Measurements from ENCODE around the gene PDE2A. TPM values are rescaled to one million over a fixed set of nuclear protein-coding genes. Genes with fewer than 3 reads are reported as not detected.
"Not testable (repeated sequence)": the region's sequence is repeated elsewhere in the genome, so short reads cannot be mapped to it uniquely, and the experiment has no call there.

PDE2A gene
- total RNA-seq, 1 donor from 2014 or later, result 8.4 TPM

DNA sequence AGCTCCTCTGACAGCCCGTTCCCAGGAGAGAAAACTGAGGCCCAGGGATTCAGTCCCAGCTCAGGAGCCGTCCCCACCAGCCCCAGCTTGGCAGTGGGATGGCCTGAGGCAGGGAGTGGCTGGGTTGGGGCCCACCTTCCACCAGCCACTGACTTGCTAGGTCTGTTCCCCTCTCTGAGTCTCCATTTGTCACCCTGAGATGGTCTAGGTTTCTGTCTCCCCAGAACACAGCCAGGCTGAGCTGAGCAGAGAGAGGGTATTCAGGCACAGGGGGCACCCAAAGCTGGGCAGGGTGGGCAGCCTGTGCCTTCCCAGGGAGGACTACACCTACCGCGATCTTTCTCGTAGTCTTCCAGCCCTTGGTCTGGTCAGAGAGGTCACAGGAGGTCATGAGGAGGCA lies 95.7 kb downstream of the PDE2A start:
- DNase-seq (ENCODE audit: low read depth, low spot score), result no peak

GRCh38 chr11:72578051-72578450 lies 96.2 kb downstream of the PDE2A start:
- DNase-seq (ENCODE audit: low read depth, low spot score), result no peak

GRCh38 chr11:72577271-72577721 lies 96.9 kb downstream of the PDE2A start:
- DNase-seq (ENCODE audit: low read depth, low spot score), result no peak

DNA sequence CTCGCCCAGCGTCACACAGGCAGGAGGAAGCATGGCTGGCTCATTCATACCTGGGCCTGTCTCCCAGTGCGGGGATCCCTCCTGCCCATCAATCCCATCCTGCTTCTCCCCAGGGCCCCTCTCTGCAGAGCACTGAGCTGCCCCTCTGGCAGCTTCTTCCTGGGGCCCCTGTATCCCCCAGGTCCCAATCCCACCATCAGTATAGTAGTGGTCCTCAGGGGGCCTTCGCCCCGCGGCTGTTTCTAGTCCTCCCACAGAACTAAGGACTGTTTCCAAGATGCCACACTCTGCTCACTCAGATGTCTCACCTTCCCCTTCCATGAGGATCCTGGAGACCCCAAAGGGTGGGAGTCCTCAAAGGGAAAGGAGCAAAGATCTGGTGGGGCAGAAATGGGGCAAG lies 97.6 kb downstream of the PDE2A start:
- no peak for DNase-seq (ENCODE audit: low read depth, low spot score)

DNA sequence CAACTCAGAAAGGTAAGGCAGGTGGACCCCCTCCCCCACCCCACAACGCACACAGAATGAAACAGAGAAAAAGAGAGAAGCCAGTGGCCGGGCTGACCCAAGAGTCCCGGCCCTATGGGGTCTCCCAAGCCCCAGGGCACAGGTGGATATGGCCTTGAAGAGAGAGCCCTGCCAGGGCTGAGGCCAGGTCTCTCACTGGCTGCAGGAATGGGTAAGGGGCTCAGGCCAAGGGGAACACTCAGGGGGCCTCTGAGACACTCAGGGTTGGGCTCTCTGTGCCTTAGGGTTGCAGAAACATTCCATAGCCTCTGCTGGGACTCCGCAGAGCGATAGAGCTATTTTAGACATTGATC lies 98.0 kb downstream of the PDE2A start:
- DNase-seq (ENCODE audit: low read depth, low spot score), result no peak

DNA sequence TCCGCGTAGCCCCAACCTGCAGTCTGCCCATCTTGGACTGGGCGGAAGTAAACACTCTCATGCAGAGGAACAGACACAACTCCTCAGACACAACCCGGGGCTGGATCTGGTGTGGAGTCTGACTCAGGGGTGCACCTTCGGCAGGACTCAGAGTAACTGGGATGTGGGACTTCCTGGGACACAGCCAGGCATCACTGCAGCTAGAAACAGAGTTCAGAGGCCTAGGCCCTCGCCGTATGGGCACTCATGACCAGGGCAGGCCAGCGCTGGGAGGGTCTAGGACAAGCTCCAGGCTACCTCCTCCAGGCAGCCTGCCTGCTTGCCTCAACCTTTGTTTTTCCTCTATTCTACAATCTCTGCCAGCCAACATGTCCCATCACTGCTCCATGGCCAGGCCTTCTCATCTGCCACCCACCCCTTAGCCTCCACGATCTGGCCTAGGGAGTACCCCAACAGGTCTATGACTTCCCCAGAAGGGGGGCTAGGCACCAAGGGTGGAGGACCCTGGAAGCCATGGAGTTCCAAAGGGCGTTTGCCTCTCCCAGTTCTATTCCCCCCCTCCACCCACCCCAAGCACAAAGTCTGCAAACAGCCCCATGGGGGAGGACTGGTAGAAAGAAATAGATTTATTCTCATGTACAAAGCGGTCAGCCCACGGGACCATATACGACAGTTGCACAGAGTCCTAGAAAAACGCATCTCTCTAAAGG lies 98.5 kb downstream of the PDE2A start:
- DNase-seq (ENCODE audit: low read depth, low spot score), result no peak

DNA sequence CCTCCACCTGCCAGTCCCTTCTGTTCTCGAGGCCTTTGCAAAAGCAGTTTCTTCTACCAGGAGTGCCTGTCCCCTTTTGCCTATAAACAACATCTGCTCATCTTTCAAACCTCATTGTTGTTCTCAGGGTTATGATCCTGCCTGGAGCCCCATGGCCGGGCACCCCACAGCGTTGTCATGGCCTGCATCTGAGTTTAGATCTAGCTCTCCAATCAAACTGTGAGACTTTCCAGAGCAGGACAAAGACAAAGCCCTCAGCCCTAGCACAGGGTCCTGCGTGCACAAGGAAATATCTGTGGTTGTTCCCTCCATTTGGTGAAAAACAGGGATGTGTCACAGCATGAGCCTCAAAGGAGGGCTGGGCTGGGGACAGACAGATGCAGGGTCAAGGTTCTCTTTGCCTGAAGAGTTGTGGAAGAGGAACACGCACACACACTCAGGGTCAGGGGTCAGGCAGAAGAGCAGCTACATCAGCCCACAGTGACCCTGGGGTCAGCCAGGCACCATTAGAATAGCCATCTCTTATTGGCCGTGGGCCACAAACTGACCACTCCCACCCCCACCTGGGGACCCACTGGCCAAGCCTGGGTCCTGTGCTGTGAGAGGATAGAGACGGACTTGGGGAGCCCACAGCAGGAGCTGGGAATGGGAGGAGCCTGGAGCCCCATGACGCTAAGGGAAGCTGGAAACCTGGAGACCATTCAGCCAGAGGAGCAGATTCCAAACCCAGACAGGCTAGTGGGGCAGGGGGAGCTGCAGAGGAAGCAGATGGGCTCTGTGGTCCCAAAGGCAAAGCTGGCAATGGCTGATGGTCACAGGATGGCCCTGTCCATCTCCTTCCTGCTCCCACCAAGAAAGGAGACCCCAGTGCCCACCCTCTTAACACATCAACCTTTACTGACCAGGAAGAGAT lies 99.4 kb downstream of the PDE2A start:
- DNase-seq (ENCODE audit: low read depth, low spot score), result no peak

GRCh38 chr11:72573855-72574445 lies 100.3 kb downstream of the PDE2A start:
- no peak for DNase-seq (ENCODE audit: low read depth, low spot score)

GRCh38 chr11:72573072-72573854 lies 101.0 kb downstream of the PDE2A start:
- no peak for DNase-seq (ENCODE audit: low read depth, low spot score)

GRCh38 chr11:72572540-72572939 lies 101.7 kb downstream of the PDE2A start:
- not testable (repeated sequence) for DNase-seq (ENCODE audit: low read depth, low spot score)

DNA sequence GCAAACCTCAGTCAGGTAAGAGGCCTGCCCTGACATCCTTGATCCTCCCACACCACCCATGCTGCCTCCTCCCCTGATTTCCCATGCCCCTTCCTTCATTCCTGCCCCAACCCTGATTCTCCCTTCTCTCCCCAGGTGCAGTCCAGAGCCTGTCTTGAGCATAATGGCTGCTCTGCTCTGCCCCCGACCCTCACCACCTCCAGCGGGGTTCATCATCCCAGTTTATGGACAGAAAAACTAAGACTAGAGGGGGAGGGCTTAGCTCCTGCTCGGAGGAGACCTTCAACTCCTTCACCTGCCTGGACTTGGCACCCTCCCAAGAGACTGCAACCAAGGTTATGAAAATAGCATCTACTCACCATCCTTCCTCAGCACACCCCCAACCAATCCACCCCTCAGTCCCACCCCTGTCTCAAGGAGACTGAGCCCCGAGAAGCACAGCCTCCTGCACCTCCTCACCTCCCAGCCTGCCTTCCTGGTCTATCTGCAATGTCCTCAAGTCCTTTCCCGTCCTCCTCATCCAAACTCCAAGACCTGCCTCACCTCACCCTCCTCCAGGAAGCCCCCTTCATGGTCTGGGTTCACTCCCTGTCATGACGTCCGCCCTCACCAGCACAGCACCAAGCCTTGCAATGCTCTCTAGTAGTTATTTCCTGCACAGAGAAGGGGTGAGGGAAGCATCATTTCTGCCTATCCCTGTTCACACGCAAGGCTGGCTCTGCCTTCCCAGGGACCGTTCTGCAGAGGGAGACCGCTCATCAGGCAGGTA lies 103.1 kb downstream of the PDE2A start:
- no peak for DNase-seq (ENCODE audit: low read depth, low spot score)

DNA sequence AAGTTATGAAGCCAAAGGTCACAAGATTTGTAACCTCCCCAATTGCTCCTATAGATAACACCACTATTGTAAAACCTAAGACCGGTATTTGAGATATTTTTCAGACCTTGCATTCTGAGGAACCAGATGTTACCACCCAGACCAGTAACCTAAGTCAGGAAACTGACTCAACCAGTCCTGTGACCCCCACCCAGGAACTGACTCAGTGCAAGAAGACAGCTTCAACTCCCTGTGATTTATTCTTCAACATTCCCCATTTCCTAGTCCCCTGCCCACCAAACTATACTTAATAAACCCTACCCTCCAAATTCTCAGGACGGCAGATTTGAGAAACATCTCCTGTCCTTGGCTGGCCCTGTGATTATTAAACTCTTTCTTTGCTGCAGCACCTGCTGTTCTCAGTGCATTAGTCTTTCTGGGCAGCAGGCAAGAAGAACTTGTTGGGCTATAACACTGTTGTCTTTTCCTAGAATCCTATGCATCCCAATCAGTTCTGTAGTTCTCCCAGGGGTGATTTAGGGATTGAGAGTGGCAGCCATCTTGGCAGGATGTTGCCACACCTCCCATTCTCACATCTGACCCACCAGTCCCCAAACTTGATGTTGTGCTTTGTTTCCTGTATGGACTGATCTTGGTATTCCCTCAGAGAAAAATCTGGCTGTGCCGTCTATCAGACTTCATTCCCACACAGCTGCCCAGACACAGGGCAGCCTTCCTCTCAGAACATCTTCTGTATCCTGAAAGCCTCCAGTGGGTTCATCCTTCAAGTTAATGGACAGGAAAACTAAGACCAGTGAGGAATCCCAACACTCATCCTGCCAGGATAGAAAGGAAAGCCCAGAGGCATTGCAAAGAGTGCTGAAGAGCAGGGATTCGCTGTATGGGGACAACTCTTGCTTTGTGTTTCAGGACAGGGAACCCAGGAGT lies 104.0 kb downstream of the PDE2A start:
- no peak for DNase-seq (ENCODE audit: low read depth, low spot score)

DNA sequence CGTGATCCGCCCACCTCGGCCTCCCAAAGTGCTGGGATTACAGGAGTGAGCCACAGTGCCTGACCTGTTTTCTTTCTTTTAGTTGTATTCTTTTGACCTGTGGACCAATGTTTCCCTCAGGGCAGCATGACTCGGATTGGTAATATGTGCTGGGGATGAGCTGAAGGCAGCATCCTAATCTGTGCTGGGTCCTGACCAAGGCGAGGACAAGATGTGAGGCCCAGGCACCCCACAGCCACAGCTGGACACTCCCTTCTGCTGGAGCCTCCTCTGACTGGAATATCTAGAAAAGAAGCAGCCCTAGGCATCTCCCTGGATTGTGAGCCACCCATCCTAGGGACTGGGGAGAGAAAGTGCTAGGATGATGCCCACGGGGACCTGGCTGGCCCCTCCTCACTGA lies 105.4 kb downstream of the PDE2A start:
- no peak for DNase-seq (ENCODE audit: low read depth, low spot score)

GRCh38 chr11:72562431-72562830 lies 111.8 kb downstream of the PDE2A start:
- no peak for DNase-seq (ENCODE audit: low read depth, low spot score)

DNA sequence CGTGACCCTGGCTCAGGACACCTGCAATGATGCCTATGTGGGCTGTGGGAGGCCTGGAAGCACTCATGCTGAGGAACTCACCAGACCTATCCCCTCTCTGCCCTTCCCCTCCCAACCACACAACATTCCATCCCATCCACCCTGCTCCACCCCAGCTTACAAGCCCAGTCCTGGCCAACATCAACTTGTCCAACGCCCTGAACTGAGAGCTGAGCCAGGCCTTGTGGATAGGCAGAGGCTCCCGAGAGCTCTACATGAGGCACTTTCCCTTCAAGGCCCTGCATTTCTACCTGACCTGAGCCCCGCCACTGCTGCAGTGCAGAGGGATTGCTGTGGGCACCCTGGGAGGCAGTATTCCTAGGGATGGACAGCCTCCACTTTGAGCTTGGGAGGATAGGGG lies 112.4 kb downstream of the PDE2A start:
- DNase-seq (ENCODE audit: low read depth, low spot score), result no peak

DNA sequence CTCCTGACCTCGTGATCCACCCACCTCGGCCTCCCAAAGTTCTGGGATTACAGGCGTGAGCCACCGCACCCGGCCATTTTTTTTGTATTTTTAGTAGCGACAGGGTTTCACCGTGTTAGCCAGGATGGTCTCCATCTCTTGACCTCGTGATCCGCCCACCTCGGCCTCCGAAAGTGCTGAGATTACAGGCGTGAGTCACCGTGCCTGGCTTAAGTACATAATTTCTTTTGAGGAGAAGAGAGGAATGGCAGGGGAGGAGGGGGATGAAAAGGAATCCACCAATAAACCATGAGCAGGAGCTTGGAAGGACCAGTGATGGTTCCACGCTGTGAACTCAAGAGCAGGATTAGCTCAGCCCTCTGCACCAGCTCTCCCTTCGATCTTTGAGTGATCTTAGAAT lies 113.4 kb downstream of the PDE2A start:
- DNase-seq (ENCODE audit: low read depth, low spot score), result not testable (repeated sequence)

DNA sequence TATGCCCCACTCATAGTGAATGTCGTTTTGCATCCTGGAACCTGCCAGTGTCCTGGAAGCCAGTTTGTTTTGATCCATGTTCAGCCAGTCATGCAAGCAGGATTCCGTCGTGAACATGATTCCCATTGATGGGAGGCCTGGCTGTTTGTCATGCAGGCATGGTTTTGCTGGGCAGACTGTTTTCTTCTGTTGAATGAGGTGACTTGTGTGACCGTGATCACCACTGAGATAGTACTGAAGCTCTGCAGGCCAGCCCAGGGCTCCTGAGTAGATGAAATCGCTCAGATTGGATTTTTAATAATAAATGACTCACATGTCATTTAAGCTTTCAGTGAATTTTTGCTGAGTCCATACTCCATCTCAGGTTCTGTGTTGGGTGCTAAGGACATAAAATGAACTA lies 117.8 kb downstream of the PDE2A start:
- no peak for DNase-seq (ENCODE audit: low read depth, low spot score)

GRCh38 chr11:72555014-72555522 lies 119.2 kb downstream of the PDE2A start:
- not testable (repeated sequence) for DNase-seq (ENCODE audit: low read depth, low spot score)

DNA sequence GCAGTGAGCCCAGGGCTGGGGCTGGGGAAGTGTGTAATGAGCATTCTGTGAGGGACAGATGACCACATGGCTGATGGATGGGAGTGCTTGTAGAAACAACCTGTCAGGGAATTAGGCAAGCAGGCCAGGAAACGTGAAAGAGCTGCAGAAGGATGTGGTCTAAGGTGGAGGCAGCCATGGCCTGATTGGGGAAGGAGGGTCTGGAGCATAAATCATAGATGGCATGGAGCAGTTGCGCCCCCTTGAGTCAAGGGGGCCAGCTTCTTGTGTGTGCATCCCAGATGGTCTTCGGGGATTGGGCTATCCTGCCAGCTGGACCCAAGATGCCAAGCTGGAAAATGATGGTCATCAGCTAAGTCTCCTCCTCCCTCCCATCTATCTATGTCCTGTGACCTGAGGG lies 120.5 kb downstream of the PDE2A start:
- no peak for DNase-seq (ENCODE audit: low read depth, low spot score)
